ENCODE results near the gene CBFB. TPM values are rescaled to one million over a fixed set of nuclear protein-coding genes. Genes with fewer than 3 reads are reported as not detected.

CBFB gene
- total and polyA plus RNA-seq, 2 of the 13 experiments (the other 11 are each of a cell fraction or from before 2014, with no cell fraction given) = 22.1 to 70.8 TPM

- TF ChIP-seq ARID5B (CRISPR knock-in tag; IDR thresholded peaks at IDR 0.05) (0 out of 2 replicates have a peak, but pooled peaks have one; percentile 10), NRL (CRISPR knock-in tag; IDR thresholded peaks at IDR 0.05; ENCODE audit: borderline replicate concordance) (no peak), MLXIP (CRISPR knock-in tag; IDR thresholded peaks at IDR 0.05; ENCODE audit: borderline replicate concordance) (no peak), IKZF1 (IDR thresholded peaks at IDR 0.05) (no peak), FOXP1 (IDR thresholded peaks at IDR 0.05) (no peak), FOXP1 (CRISPR knock-in tag; IDR thresholded peaks at IDR 0.05) (peak; percentile 51; the same call in 1 of the 2 replicates), KDM3A (CRISPR knock-in tag; IDR thresholded peaks at IDR 0.05; ENCODE audit: low read depth) (no peak), NFATC3 (CRISPR knock-in tag; IDR thresholded peaks at IDR 0.05) (no peak), HMGXB3 (CRISPR knock-in tag; IDR thresholded peaks at IDR 0.05; ENCODE audit: borderline replicate concordance) (no peak), KLF9 (CRISPR knock-in tag; IDR thresholded peaks at IDR 0.05; ENCODE audit: low read depth) (no peak), ZNF512B (CRISPR knock-in tag; IDR thresholded peaks at IDR 0.05; ENCODE audit: borderline replicate concordance) (no peak), MAF1 (CRISPR knock-in tag; IDR thresholded peaks at IDR 0.05; ENCODE audit: borderline replicate concordance) (no peak), FOXM1 (CRISPR knock-in tag; IDR thresholded peaks at IDR 0.05) (no peak), GZF1 (CRISPR knock-in tag; IDR thresholded peaks at IDR 0.05) (no peak), ZNF441 (CRISPR knock-in tag; IDR thresholded peaks at IDR 0.05; ENCODE audit: borderline replicate concordance) (no peak), SMARCE1 (IDR thresholded peaks at IDR 0.05; ENCODE audit: borderline replicate concordance) (no peak)
These were observed 39.3 kb downstream of the CBFB start (continued) for GRCh38 chr16:67068212-67068753.
